GM21737 (cell line): Measurements from ENCODE around the gene TM4SF18.

Source experiments
- ATAC-seq: cut with Tn5 transposase; IDR thresholded peaks from one replicate; pipeline ENCODE4 v1.9.1; 2021; ENCODE audit warnings: mild to moderate bottlenecking, moderate library complexity; ENCODE audit not compliant: unreplicated experiment

Gene TM4SF18

DNA sequence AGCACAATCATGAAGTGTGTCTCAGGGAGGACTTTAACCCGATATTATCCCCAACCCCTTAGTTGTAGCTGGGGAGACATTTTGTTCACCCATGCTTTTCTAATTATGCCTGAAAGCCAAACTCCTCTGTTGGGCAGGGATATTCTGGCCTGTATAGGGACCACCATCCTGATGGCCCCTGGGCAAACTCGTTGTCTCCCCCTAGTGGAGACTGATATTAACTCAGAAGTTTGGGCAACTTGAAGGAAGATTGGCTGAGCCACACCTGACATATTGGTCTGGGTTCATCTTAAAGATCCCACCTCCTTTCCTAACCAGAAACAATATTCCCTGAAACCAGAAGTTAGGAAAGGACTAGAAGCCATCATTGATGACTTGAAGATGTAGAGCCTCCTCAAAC is 42.3 kb downstream of the TM4SF18 start:
- no peak for ATAC-seq

DNA sequence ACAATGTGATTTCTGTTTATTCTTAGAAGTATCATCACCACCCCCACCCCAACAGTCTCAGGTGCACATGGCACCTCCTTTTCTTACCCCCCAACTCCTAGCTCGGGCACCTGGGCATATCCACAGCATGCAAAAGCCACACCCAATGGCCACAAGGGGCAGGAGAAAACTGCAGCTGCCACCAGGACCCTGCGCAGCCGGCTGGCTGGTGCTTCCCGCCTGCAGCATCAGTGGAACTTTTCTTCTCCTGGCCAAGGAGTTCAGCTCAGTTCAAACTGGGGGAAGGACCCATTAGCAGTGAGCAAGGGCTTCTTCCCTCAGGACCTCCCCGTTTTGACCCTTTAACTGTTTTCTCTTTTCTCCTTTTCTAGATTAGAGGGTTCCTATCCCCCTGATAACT is 44.8 kb downstream of the TM4SF18 start:
- no peak for ATAC-seq

DNA sequence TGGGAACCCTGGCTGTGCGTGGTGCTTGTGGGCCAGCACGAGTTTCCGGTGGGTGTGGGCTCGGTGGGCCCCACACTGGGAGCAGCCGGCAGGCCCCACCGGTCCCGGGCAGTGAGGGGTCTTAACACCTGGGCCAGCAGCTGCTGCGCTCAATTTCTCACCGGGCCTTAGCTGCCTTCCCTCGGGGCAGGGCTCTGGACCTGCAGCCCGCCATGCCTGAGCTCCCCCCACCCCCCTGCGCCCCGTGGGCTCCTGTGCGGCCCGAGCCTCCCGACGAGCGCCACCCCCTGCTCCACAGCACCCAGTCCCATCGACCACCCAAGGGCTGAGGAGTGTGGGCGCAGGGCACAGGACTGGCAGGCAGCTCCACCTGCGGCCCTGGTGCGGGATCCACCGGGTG is 49.4 kb downstream of the TM4SF18 start:
- no peak for ATAC-seq

DNA sequence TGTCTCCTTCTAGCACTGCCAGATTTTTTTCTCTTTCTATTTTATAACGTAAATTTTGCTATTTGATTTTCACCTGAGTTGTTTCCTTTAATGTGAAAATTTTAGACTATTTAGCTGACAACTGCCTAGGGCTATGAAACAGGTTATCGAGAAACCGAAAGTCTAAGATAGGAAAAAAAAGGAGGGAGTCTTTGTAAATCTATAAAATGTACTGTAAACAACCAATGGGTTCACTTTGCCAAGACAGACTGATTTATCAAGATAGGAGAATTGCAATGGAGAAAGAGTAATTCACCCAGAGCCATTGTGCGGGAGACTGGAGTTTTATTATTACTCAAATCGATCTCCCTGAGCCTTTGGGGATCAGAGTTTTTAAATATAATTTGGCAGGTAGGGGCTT is 50.0 kb downstream of the TM4SF18 start:
- no peak for ATAC-seq

DNA sequence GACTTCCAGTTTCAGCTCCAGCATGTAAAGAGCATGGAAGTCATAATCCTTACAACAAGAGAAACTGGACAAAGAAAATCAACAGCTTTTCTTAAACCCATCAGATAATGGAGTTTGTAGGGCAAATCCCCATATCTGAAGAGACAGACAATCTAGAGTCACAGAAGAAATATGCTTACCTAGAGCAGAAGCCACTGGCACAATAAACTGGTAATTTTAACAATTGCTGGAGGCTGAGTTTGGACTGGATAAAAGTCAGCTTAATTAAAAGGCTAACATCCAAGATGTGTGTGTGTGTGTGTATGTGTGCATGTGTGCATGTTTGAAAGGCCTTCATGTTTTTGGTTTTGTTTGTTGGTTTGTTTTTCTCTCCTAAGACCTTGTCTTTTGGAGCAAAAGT is 50.6 kb downstream of the TM4SF18 start:
- no peak for ATAC-seq

DNA sequence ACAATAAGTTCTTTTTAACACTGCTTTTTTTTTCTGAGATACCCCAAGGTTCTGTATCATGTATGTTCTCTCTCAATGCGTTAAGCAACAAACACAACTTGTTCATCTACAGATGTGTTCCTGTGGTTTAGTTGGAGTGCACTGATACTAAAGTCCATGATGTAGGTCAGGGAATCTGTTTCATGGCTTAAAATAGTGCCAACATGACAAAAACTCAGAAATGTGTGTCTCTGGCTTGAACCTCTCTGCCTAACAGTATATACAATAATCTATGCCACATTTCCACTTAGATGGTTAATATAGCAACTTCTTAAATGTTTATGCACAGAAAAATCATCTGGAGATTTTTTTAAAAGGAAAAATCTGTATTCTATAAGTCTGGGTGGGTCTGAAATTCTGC is 51.1 kb downstream of the TM4SF18 start:
- no peak for ATAC-seq

DNA sequence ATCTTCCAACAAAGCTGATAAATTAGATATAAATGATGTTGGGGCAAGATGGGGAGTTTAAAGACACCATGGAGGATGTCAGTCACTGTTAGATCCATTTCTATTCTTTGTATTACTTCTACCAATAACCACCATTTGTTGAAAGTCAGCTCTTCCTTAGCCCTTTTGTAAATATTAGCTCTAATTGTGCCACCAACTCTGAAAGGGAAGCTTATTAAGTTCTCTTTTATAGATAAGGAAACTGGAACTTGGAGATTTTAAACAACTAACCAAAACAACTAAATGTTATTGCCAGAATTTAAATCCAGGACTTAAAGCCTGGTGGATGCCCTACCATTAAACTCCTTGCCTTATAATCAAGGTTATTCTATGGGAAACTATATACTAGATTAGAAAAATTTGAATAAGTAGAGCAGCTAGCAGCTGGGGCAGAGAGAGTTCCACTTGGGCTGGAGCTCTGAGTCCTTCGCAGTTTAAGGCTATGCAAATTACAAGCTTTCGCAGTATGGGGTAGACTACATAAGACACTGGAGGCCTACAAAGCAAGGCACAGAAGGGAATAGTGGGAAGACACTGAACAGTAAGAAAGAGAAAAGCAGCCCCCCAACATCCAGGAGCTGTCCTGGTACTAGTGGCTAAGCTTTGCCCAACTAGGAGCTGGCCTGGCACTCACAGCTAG is 52.6 kb downstream of the TM4SF18 start:
- no peak for ATAC-seq

DNA sequence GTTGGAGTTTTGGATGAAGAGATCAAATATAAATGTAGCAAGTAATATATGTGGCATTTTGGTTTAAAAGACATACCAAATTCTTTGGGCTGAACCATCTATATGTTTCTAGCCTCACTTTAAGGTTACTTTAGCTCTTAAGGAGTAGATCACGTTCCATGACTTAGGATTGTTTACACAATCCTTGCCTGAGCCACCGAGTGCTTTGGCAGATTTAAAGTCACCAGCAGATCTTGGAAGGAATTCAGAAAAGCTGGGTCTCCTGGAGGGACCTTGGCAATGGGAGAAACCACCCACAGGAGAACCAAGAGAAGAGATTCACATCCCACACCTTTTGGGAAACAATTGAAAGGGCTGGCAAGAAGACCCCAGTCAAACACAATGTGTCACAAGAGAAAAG is 54.5 kb downstream of the TM4SF18 start:
- ATAC-seq: no peak

DNA sequence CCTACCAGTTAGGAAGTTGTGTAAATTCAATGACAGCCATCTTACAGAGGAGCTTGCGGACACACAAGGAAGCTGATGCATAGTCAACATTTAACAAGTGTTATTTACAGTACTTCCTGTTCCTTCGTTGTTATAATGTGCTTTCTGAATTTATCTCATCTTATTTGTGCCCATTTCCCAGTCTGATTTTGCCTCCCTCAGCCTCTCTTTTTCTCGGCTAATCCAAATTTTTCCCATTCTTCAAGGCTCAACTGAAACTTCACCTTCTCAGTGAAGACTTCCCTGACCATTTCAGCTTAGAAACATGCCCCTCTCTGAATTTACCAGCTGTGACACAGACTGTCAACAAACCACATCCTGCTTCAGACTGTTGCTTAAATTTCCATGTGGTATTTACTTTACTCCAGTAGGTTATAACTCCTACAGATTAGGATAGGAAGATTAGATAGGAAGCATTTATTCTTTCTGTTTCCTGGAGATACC is 56.1 kb downstream of the TM4SF18 start:
- ATAC-seq: peak; percentile 65

DNA sequence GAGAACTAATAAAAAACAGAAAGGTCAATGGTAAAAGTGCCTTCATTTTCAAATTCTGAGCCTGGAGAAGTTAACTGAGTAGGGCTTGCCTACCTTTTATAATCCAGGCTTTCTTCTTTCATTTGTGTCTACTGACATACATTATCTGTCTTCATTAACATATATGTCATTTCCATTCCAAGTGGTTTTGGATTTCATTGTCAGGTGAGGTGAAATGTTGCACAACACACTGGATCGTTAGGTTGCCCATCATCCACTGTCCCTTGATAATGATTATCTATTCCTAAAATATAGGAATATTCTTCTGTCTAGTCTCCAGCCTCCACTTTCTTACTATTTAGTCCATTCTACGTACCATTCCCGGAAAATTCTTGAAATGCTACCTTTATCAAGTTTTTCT is 56.8 kb downstream of the TM4SF18 start:
- no peak for ATAC-seq

DNA sequence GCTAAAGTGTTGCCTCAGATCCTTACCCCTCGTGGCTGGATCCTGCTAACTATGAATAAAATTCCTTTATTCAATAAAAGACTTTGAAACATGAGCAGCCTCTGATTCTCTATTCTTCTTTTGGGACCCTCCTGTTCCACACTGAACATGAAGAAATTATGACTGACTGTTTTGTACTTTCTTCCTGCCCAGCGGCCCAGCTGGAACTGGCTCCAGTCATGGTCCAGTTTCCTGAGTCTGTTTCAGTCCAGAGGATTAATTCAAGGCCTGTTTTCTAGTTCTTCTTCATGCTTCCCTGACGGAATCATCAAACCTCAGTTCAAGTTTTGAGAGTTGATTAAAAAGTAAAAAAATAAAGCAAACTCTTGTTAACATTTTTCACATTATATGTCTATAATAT is 59.2 kb downstream of the TM4SF18 start:
- ATAC-seq: no peak

DNA sequence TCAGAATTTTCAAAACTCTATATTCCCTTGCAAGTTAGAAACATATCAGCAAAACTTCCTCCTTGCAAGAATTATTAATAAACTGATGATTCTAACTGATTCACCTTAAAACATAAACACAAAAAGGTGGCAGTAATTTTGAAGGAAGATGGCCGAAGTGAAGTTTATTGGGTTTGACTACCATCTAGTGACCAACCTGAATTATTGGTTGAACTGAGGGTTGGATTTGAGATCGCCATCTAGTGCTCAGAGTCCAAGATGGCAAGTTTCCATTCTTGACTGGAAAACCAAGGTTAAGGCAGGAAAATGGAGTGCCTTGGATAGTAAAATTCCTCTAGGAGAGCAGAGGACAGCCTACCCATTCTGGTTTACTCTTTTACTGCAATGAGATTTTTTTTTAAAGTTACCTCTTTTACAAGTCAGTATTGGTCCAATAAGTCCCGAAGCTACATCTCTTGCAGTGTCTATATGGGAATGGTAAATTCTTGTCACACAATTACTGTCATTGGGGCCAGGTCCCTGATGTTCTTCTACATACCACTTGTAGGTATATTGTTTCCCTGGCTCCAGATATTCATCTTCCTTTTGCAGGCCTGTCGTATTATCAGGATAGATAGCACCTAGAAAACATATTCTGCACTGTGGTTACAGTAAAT is 60.2 kb downstream of the TM4SF18 start:
- peak; percentile 72 for ATAC-seq

DNA sequence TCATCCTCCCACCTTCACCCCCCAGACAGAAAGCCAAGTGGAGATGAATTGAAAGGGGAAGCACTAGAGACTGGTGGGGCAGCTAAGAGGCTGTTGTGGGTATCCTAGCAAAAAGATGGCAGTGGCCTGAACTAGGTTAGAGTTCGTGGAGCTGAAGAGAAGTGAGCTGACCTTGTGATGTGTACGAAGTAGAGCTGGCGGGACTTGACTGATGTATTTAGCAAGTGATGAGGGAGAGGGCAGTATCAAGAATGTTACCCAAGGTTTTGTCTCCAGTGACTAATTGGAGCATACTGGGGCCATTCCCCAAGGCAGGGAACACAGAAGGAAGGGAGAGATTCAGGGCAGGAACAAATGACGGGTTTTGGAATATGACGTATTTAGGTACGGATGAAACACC is 61.8 kb downstream of the TM4SF18 start:
- no peak for ATAC-seq

DNA sequence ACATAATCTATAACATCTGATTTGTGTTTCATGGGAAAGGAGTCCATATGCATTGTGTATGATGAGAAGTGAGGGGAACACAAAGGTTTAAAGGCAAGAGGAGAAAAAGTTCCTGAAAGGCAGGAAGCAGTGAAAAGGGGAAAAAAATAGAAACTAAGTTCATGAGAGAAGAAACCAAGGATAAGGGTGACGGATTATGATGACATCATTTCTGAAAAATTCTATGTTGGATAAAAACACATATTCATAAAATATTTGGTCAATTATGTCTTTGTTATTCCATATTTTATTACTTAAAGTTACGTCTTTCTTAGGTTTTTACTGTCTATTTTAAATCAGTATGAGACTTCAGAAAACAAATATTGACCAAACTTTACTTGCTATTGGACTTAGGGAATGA is 63.3 kb downstream of the TM4SF18 start:
- ATAC-seq: no peak

DNA sequence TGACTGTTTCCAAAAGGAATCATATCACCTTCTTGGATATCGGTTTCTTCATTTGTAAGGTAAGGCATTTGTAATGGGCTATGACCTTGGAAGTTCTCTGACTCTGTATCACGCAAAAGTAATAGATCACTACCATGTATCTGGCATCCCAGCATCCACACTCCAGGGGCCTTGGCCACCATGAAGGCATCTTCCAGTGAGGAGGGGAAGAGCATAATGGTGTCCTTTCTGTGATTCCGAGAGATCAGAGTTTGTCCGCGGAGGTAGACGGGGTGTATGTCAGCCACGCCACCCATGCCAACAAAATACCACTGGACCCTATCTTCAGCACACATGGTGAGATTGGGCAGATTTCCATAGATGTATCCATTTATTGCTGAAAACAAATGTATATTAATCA is 63.7 kb downstream of the TM4SF18 start:
- no peak for ATAC-seq
